ENCODE results near the gene LEUTX.
"Not testable (repeated sequence)": the region's sequence is repeated elsewhere in the genome, so short reads cannot be mapped to it uniquely, and the experiment has no call there.

LEUTX gene

GRCh38 chr19:39778763-39779162, at the start of gene LEUTX:
Gene LEUTX (plus strand): TSS chr19:39778854. CDS start chr19:39778921, 67 bp downstream.
- FAIRE-seq = no peak

DNA sequence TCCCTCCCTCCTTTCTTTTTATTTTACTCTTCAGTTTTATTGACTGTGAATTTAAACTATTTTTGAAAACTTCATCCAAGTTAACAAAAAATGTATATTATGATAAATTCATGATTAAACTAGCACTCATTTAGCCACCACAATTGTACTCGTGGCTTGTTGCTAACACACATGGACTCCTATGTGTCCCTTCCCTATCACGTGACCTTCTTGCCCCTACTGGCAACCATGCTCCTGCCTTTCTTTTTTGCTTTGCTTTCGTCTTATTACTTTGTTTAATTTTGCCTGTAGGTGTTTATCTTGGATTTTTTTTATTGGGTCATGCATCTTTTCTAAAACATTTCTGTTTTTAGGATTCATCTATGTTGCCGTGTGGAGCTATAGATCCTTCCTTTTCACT, 49.1 kb upstream of the LEUTX start:
- FAIRE-seq = no peak

DNA sequence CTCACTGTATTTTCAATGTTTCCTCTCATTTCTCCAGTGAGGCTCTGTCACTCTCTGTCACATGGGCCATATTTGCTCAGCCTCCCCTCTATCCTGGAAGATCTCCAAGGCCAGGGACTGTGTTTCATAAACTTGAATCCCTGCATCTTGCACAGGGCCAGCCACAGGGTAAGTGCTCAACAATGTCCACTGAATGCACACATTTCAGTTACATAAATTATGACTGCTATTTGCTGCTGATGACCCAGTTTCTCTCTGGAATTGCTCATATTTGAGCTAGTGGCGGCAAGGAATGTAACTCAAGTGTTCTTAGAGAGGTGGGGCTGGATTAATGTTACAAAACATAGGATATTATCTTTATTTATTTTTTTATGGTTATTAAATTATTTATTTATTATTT, 47.0 kb upstream of the LEUTX start:
- no peak for FAIRE-seq

DNA sequence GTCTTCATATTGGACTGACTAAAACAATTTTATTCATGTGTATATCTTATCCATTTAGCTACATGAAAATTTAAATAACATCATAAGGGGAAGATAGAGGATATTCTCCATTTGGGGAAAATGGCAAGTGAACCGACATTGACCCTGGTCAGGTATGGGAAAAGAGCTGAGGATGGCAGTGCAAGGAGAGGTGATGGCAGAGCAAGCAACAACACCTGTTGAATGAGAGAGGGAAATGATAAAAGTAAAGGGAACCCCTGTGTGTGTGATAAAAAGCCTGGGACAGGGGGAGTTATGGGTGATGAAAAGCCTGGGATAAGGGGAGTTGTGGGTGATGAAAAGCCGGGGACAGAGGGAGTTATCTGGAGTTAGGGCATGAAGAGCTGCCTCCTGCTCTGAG, 44.8 kb upstream of the LEUTX start:
- no peak for FAIRE-seq

- FAIRE-seq = no peak
These were observed 43.0 kb upstream of the LEUTX start for GRCh38 chr19:39735688-39736087.

- FAIRE-seq = no peak
These were observed 42.6 kb upstream of the LEUTX start for GRCh38 chr19:39736088-39736487.

DNA sequence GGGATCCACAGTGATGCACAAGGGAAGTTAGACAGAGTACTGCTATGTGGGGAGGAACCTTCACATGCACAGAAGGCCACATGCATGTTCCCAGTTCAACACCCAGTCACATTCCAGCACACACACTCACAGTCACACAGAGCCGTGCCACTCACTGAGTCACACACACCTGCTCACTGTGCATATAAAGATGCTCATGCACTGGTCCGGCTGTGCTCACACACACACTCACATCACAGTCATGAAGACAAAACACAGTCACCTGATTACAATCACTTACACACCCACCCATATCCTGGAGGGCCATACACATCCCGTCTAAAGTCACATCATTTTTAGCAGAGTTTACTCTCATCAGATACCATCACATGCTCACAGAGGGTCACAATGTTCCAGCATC, 41.3 kb upstream of the LEUTX start:
- no peak for FAIRE-seq

DNA sequence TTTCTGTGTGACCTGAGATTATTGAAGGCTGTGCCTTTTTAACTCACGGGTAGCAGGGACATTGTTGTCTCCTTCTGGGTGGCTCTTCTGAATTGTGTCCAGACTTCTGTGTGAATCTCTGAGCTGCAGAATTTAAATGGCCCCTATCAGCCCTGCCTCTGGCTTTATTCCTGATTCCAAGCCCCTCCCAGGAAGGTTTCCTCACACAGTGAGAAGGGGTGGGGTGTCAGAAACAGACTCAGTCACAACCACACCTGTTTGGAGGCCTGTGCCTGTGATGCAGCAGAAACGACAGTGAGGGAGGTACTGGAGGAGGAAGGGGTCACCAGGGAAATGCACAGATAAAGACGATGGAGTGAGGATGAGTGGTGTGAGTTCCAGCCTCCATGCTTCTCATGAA, 40.8 kb upstream of the LEUTX start, which contains the start of gene CLC:
CLC (minus strand) TSS at position 139 of the 400 bp plus-strand sequence; CDS start at position 62, 77 bp downstream.
- no peak for FAIRE-seq

DNA sequence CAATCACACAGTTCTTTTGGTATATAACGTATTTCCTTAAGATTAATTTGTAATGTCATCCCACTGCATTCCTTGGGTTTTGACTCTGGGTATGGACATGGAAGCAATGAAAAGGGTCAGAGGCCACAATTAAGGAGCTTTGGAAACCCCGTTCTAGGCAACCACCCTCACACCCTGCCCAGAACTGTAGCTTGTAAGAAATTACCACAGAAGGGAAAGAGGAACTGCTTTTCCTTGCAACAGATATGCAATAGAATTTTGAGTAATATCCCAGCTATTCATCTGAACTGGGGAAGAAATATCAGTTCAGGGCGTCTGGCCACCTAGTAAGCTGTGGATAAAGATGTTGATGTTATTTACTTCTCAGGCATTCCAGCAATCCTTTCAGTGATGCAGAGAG, 39.8 kb upstream of the LEUTX start:
- no peak for FAIRE-seq

DNA sequence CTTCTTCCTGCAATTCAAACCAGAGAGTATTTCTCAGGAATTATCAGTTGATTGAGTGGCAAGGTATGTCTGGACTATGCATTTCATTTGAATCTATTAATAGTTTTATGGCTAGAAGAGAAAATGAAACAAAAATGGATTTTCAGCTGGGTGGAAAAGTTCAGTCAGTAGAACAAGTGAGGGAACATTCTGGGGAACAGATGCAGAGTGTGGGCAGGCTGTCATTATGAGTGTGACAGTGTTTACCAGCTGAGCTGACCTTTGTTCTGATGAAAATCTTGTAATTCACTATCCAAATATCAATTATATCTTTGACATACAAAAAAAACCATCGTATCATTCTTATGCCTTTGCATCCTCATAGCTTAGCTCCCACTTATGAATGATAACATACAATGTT, 38.3 kb upstream of the LEUTX start:
- no peak for FAIRE-seq

GRCh38 chr19:39745643-39746042, 33.0 kb upstream of the LEUTX start:
- no peak for FAIRE-seq

DNA sequence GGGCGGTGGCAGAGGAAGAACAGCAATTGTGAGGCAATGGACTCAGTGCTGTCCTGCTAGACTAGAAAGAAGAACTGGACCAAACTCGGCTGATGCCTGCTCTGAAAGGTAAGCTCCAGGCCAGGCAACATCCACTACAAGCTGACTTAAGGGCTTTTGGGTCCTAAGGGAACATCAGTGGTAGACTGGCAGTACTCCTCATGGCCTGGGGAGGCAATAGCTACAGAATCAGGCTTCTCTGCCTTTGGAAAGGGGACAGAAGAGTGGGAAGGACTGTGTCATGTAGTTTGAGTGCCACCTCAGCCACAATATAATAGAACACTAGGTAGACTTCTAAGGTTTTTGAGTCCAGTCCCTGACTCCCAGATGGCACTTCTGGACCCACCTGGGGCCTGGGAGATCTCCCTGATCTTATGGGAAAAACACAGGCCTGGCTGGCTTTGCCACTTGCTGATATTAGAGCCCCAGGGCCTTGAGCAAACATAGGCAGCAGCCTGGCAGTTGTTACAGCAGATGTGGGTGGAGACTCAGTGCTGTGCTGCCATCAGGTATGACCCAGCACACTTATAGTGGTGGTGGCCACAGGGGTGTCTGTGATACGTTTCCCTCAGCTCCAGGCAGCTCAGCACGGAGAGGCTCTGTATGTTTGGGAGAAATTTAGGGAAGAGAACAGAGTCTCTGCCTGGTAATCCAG, 31.7 kb upstream of the LEUTX start:
- no peak for FAIRE-seq

DNA sequence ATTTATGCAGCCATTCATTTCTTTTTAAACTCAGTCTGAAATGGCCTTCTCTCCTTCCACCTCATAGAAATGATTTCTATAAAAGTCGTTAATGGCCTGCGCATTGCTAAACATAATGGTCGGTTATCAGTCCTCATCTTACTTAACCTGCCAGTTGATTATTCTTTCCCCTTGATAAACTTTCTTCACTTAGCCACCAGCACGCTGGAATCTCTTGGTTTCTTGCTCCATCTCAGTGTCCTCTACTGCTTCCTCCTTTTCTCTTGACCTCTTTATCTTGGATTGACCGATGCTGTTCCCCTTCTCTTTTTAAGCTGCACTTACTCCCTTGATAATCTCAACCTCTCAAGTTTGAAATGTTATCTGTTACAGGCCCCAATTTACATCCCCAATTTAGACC, 28.7 kb upstream of the LEUTX start:
- no peak for FAIRE-seq

- no peak for FAIRE-seq
These were observed 26.3 kb upstream of the LEUTX start for GRCh38 chr19:39752390-39752789.

DNA sequence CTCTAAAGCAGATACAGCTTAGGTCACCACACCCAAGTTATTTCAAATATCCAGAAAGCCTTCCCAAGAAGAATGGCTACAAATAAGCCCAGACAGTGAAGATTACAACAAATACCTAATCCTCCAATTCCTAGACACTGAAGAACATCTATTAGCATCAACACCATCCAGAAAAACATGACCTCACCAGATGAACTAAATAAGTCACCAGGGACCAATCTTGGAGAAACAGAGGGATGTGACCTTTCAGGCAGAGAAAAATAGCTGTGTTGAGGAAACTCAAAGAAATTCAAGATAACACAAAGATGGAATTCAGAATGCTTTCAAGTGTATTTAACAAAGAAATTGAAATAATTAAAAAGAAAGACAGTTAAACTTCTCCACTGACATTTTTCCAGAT, 25.9 kb upstream of the LEUTX start:
- no peak for FAIRE-seq

GRCh38 chr19:39754544-39754943, 24.1 kb upstream of the LEUTX start:
- no peak for FAIRE-seq

- no peak for FAIRE-seq
These were observed 23.7 kb upstream of the LEUTX start for GRCh38 chr19:39754971-39755370.

DNA sequence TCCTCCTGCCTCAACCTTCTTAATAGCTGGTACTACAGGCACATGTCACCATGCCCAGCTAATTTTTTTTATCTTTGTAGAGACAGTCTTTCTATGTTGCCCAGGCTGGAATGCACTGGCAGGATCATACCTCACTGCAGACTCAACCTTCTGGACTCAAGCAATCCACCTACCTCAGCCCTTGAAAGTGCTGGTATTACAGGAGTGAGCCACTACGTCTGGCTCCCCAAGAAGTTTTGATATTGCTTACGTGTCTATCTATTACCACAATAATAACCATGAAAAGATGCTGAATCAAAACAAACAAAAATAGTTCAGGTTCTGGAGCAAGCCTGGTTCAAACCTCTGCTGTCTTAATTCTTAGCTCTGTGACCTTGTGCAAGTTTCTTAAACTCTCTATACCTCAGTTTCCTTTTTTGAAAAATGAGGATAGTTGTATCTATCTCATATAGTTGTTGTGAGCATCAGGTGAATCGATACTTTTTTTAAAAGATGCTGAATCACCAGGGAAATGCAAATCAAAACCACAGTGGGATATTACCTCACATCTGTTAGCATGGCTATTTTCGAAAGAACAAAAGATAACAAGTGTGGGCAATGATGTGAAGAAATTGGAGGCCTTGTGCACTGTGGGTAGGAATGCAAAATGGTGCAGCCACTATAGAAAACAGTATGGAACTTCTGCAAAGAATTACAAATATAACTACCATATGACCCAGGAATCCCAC, 19.0 kb upstream of the LEUTX start:
- no peak for FAIRE-seq

- not testable (repeated sequence) for FAIRE-seq
These were observed 16.8 kb upstream of the LEUTX start for GRCh38 chr19:39761851-39762250.

GRCh38 chr19:39765091-39766076, 13.3 kb upstream of the LEUTX start:
- FAIRE-seq = no peak

- no peak for FAIRE-seq
These were observed 10.3 kb upstream of the LEUTX start for GRCh38 chr19:39768334-39768733.

DNA sequence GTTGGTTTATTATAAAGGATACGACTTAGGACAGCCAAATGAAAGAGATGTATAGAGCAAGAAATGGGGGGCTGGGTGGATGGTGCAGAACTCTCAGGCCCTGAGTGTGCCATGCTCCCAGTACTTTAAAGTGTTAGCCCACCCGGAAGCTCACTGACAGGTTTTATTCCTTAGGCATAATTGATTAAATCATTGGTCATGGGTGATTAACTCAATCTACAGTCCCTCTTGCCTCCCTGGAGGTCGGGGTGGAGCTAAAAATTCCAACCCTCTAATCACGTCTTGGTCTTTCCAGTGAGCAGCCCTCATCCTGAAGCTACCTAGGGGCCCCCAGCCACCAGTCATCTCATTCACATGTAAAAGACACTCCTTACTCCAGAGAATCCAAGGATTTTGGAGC, 9.9 kb upstream of the LEUTX start:
- no peak for FAIRE-seq

DNA sequence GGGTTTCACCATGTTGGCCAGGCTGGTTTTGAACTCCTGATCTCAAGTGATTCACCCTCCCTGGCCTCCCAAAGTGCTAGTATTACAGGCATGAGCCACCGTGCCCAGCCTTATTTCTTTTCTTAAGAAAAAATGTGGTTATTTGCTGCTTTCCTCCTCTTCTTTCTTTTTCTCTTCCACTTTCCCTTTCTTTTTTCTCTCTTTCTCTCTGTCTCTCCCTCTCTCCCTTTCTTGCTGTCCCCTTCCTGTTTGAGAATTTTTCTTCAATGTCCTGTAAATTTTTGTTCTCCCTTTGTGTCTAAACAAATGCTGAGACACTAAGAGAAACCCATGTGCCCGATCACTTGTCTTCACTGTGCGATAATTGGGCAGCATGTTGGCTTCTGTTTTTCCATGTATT, 2.2 kb downstream of the LEUTX start:
- no peak for FAIRE-seq
